ENCODE results near the gene PKNOX2. TPM values are rescaled to one million over a fixed set of nuclear protein-coding genes. Genes with fewer than 3 reads are reported as not detected.
A peak's percentile ranks its signal among the peaks of the same experiment; 100 is the strongest.

The PKNOX2 gene
- total and polyA plus RNA-seq, 2 of the 8 experiments (the other 6 are each of a cell fraction or from before 2014, with no cell fraction given), result 2.0 TPM

GRCh38 chr11:125314276-125315078, 149.9 kb downstream of the PKNOX2 start:
- Histone ChIP-seq H2BK5ac (ENCODE audit: low read depth, low read length) (no peak overlapping the region; the same call in 1 of the 2 replicates), H3K4ac (replicated peaks; ENCODE audit: insufficient read length, low read depth, low read length) (no peak overlapping the region), H3K27ac (ENCODE audit: low read depth, low read length) (no peak overlapping the region), H3K4me2 (ENCODE audit: insufficient read depth in 1 of 2, low read depth in 2 of 2, low read length in 2 of 2) (peak overlapping the region; percentile 21 to 34; a peak in 2 of 4 replicates), H3K79me2 (ENCODE audit: control insufficient read depth in 1 of 2, insufficient read depth in 2 of 2, low read length in 2 of 2) (no peaks in the 10 kb centered on the region), H3K27me3 (replicated peaks in 1 of 4; ENCODE audit: control insufficient read depth in 3 of 4, extremely low read depth in 1 of 4, insufficient read depth in 3 of 4, low read length in 3 of 4) (no peaks in the 10 kb centered on the region), H4K20me1 (replicated peaks in 1 of 2; ENCODE audit: control insufficient read depth in 1 of 2, insufficient read depth in 2 of 2, low read length in 2 of 2) (no peaks in the 10 kb centered on the region), H3K18ac (ENCODE audit: extremely low read depth, low read length) (peak overlapping the region; percentile 64; the same call in 1 of the 2 replicates), H4K5ac (ENCODE audit: insufficient read length, low read depth, low read length) (no peak overlapping the region), H3K36me3 (ENCODE audit: control insufficient read depth in 2 of 4, insufficient read depth in 4 of 4, low read length in 3 of 4) (no peaks in the 10 kb centered on the region), H3K23me2 (ENCODE audit: low read depth, low read length) (no peaks in the 10 kb centered on the region), H3K79me1 (ENCODE audit: low read depth, low read length) (no peaks in the 10 kb centered on the region), H3K14ac (ENCODE audit: insufficient read length) (no peak overlapping the region), H2AK5ac (ENCODE audit: low read depth, low read length) (no peak overlapping the region), H2AFZ (ENCODE audit: low read length) (no peak overlapping the region), H2BK20ac (ENCODE audit: low read length) (peak overlapping the region; percentile 88; the same call in 1 of the 2 replicates), H3K9ac (replicated peaks in 1 of 4; ENCODE audit: extremely low read depth in 1 of 4, low read depth in 3 of 4, low read length in 3 of 4) (no peak overlapping the region), H2BK120ac (replicated peaks; ENCODE audit: low read depth, low read length) (no peak overlapping the region), H4K8ac (ENCODE audit: extremely low read depth, insufficient read depth, low read length) (no peak overlapping the region), H3K23ac (ENCODE audit: insufficient read length) (no peak overlapping the region), H3K4me3 (ENCODE audit: extremely low read depth in 1 of 4, insufficient read depth in 2 of 4, low read depth in 3 of 4, low read length in 4 of 4) (no peak overlapping the region), H3K4me1 (replicated peaks in 1 of 4; ENCODE audit: control insufficient read depth in 3 of 4, insufficient read depth in 4 of 4, low read length in 3 of 4) (peaks cover 0 to 23% (median 8%) of the 10 kb centered on the region in 4 experiments; a peak in 6 of 7 replicates), H3K9me3 (ENCODE audit: insufficient read depth in 2 of 2, low read depth in 1 of 2, low read length in 1 of 2) (peaks cover 0 to 8% of the 10 kb centered on the region in 2 experiments; a peak in 1 of 4 replicates), H2BK12ac (ENCODE audit: low read depth, low read length) (peak overlapping the region; percentile 60; the same call in 1 of the 2 replicates), H4K91ac (replicated peaks; ENCODE audit: insufficient read length, low read length) (peak overlapping the region; percentile 34), H3K56ac (replicated peaks; ENCODE audit: insufficient read length, low read depth, low read length) (no peak overlapping the region), H2BK15ac (ENCODE audit: low read length) (0 out of 2 replicates have a peak overlapping the region, but pooled peaks have one; percentile 67)
- ChIA-PET CTCF (ENCODE audit: partially characterized antibody) (interaction anchor here (0.9 to 2.3 kb wide), 11 partner anchors 9 to 172 kb away, joined by 3 to 6 read pairs (median 5); no protein-coding TSS in a partner anchor), POLR2A (ENCODE audit: partially characterized antibody) (interaction anchor here (2.0 kb wide), 1 partner anchor 51 kb away, joined by 8 read pairs; no protein-coding TSS in a partner anchor)
- no peak for FAIRE-seq
- DNase-seq (ENCODE audit: low read depth in 1 of 2, low spot score in 2 of 2), result no peak
- 60% methylated on average over 17 of the region's 17 CpGs; no CpG with 5 or more reads in 1 of the 2 experiments for WGBS, 2 experiments (ENCODE audit: extremely low coverage in 1 of 2, insufficient coverage in 1 of 2, insufficient read length in 1 of 2, insufficient replicate concordance in 2 of 2, low coverage in 1 of 2, low lambda C conversion rate in 2 of 2, missing lambda C conversion rate in 1 of 2)
- TF ChIP-seq KDM1A (IDR thresholded peaks at IDR 0.05; ENCODE audit: borderline replicate concordance, low read length) (no peak), KDM4A (IDR thresholded peaks at IDR 0.05; ENCODE audit: low read depth, low read length, severe bottlenecking) (no peak), CTBP2 (IDR thresholded peaks at IDR 0.05; ENCODE audit: borderline replicate concordance, insufficient read depth, insufficient read length, low read length) (no peak), HDAC2 (IDR thresholded peaks at IDR 0.05; ENCODE audit: borderline replicate concordance in 1 of 2, low read depth in 2 of 2, low read length in 2 of 2) (no peak), E2F6 (IDR thresholded peaks at IDR 0.05) (peak; percentile 45; the same call in 1 of the 2 replicates), SUZ12 (IDR thresholded peaks at IDR 0.05; ENCODE audit: low read length) (no peak), RAD21 (IDR thresholded peaks at IDR 0.05 in 1 of 2, conservative IDR thresholded peaks at IDR 0.05 in 1 of 2; ENCODE audit: low read depth in 2 of 2, low read length in 2 of 2) (peak in 1 of 2 experiments; percentile 16; a peak in 2 of 4 replicates), RNF2 (IDR thresholded peaks at IDR 0.05; ENCODE audit: borderline replicate concordance, low read depth, low read length, missing control alignments, poor library complexity, severe bottlenecking) (no peak)

All from H1 (cell line).